IPS DF 4.7 (cell line): ENCODE results near the gene TMC3.
"Not testable (repeated sequence)": the region's sequence is repeated elsewhere in the genome, so short reads cannot be mapped to it uniquely, and the experiment has no call there.

ENCODE experiments used
- DNase-seq: peaks from one replicate; pipeline ENCODE4 v3.0.0-alpha.2; 2013; ENCODE audit warnings: low spot score; ENCODE audit errors: extremely low read depth

Gene TMC3

GRCh38 chr15:81384891-81385720 is 11.1 kb upstream of the TMC3 start:
- no peak for DNase-seq

- no peak for DNase-seq
These were observed 7.7 kb upstream of the TMC3 start for GRCh38 chr15:81381720-81382119.

- DNase-seq = no peak
These were observed 6.7 kb upstream of the TMC3 start for GRCh38 chr15:81380668-81381067.

GRCh38 chr15:81380203-81380602 is 6.2 kb upstream of the TMC3 start:
- DNase-seq = no peak

GRCh38 chr15:81379269-81379668 is 5.3 kb upstream of the TMC3 start:
- no peak for DNase-seq

GRCh38 chr15:81378443-81378842 is 4.4 kb upstream of the TMC3 start:
- DNase-seq = no peak

GRCh38 chr15:81377871-81378270 is 3.9 kb upstream of the TMC3 start:
- no peak for DNase-seq

GRCh38 chr15:81376231-81376630 is 2.2 kb upstream of the TMC3 start:
- DNase-seq = no peak

- no peak for DNase-seq
These were observed 1.4 kb upstream of the TMC3 start for GRCh38 chr15:81375461-81375860.

GRCh38 chr15:81373176-81373575 is 837 bp downstream of the TMC3 start:
- no peak for DNase-seq

GRCh38 chr15:81372575-81372974 is 1.4 kb downstream of the TMC3 start:
- DNase-seq = no peak

GRCh38 chr15:81363718-81364500 is 10.1 kb downstream of the TMC3 start:
- DNase-seq = no peak

GRCh38 chr15:81363276-81363675 is 10.7 kb downstream of the TMC3 start:
- DNase-seq = no peak

GRCh38 chr15:81362790-81363189 is 11.2 kb downstream of the TMC3 start:
- DNase-seq = no peak

- no peak for DNase-seq
These were observed 12.1 kb downstream of the TMC3 start for GRCh38 chr15:81361891-81362290.

GRCh38 chr15:81360491-81360890 is 13.5 kb downstream of the TMC3 start:
- DNase-seq = no peak

- no peak for DNase-seq
These were observed 15.8 kb downstream of the TMC3 start for GRCh38 chr15:81358248-81358647.

- DNase-seq = no peak
These were observed 16.8 kb downstream of the TMC3 start for GRCh38 chr15:81357180-81357686.

- no peak for DNase-seq
These were observed 17.8 kb downstream of the TMC3 start for GRCh38 chr15:81356252-81356651.

- no peak for DNase-seq
These were observed 22.4 kb downstream of the TMC3 start for GRCh38 chr15:81351651-81352050.

- DNase-seq = no peak
These were observed 24.7 kb downstream of the TMC3 start for GRCh38 chr15:81349271-81349670.

- not testable (repeated sequence) for DNase-seq
These were observed 25.3 kb downstream of the TMC3 start for GRCh38 chr15:81348691-81349090.
